ENCODE results near the gene GPRC5B. TPM values are rescaled to one million over a fixed set of nuclear protein-coding genes. Genes with fewer than 3 reads are reported as not detected.

The GPRC5B gene
- total RNA-seq, 1 experiment from 2014 or later = 137 TPM

- no peak overlapping the region for H2BK120ac ChIP-seq (ENCODE audit: low read depth, low read length, poor library complexity, severe bottlenecking)
- no peaks in the 10 kb centered on the region for H4K20me1 ChIP-seq (ENCODE audit: control insufficient read depth, insufficient read depth, insufficient read length)
- H3K56ac ChIP-seq (ENCODE audit: insufficient read length, low read depth, low read length) = no peak overlapping the region
- no peak overlapping the region for H3K9ac ChIP-seq (ENCODE audit: extremely low read depth, insufficient read length, low read length)
- no peak overlapping the region for H3K4ac ChIP-seq (ENCODE audit: low read depth, low read length)
- H2BK20ac ChIP-seq (ENCODE audit: low read depth, low read length, poor library complexity, severe bottlenecking) = no peak overlapping the region
- no peak overlapping the region for H4K8ac ChIP-seq (replicated peaks; ENCODE audit: insufficient read length, low read depth, low read length)
- H3K23ac ChIP-seq (ENCODE audit: insufficient read length, low read depth, low read length) = no peak overlapping the region
- no peaks in the 10 kb centered on the region for H3K27me3 Mint-ChIP-seq (ENCODE audit: low read depth)
- H3K36me3 Mint-ChIP-seq (ENCODE audit: insufficient read depth in 1 of 3, low read depth in 3 of 3) = peaks cover 40 to 77% (median 65%) of the 10 kb centered on the region in 3 experiments
- H3K23me2 ChIP-seq (ENCODE audit: insufficient read length, low read depth, low read length, poor library complexity, severe bottlenecking) = no peaks in the 10 kb centered on the region
- no peak overlapping the region for H2AFZ ChIP-seq (ENCODE audit: low read length)
- no peak for TF ChIP-seq CTCF (conservative IDR thresholded peaks at IDR 0.05)
- H3K79me1 ChIP-seq (ENCODE audit: insufficient read depth, low read depth, low read length, poor library complexity, severe bottlenecking) = peaks cover 10% of the 10 kb centered on the region
- H4K5ac ChIP-seq (ENCODE audit: insufficient read length, low read depth, low read length) = no peak overlapping the region
- H3K9me3 ChIP-seq (ENCODE audit: control insufficient read depth, low read depth, low read length) = no peaks in the 10 kb centered on the region
- H2BK12ac ChIP-seq (ENCODE audit: insufficient read length, low read depth, low read length) = no peak overlapping the region
- 0 out of 5 replicates have a peak overlapping the region, but pooled peaks of 1 of the 2 experiments have one; percentile 32 for H3K4me3 Mint-ChIP-seq
- H3K27ac ChIP-seq (ENCODE audit: insufficient read length, low read depth, low read length) = no peak overlapping the region
- no peak overlapping the region for H3T11ph ChIP-seq (ENCODE audit: low read length)
- no peak overlapping the region for H3K14ac ChIP-seq (ENCODE audit: insufficient read depth, low read length)
- H2AK5ac ChIP-seq (ENCODE audit: insufficient read length, low read length) = no peak overlapping the region
- peak overlapping the region; percentile 44 to 86 (median 51) for H3K27ac Mint-ChIP-seq
- no peak overlapping the region for H3K18ac ChIP-seq (ENCODE audit: insufficient read length, low read depth, low read length)
- H3K4me1 Mint-ChIP-seq = peaks cover 40 to 47% of the 10 kb centered on the region in 2 experiments
- H3K27me3 ChIP-seq (ENCODE audit: insufficient read depth, low read length) = no peaks in the 10 kb centered on the region
- H3K4me1 ChIP-seq (ENCODE audit: insufficient read depth, low read length) = peaks cover 8% of the 10 kb centered on the region
- no CpG with 5 or more reads among the region's 8 CpGs for WGBS (ENCODE audit: extremely low coverage, insufficient read length, low lambda C conversion rate)
- no peak overlapping the region for H4K91ac ChIP-seq (ENCODE audit: insufficient read length, low read depth, low read length)
- peaks cover 33% of the 10 kb centered on the region; the same call in 1 of the 2 replicates for H3K79me2 ChIP-seq (ENCODE audit: insufficient read depth, low read length)
- no peak overlapping the region for H2BK5ac ChIP-seq (ENCODE audit: insufficient read length, low read length)
- no peak for DNase-seq
- no peak overlapping the region for H3K4me2 ChIP-seq (ENCODE audit: insufficient read depth, insufficient read length, low read length)
- H2BK15ac ChIP-seq (ENCODE audit: low read depth, low read length) = no peak overlapping the region
- no peaks in the 10 kb centered on the region for H3K9me3 Mint-ChIP-seq
These were observed 10.6 kb downstream of the GPRC5B start for GRCh38 chr16:19874026-19874425.

All from H9 (cell line).